ENCODE results near the gene ARHGEF19.

Gene ARHGEF19

DNA sequence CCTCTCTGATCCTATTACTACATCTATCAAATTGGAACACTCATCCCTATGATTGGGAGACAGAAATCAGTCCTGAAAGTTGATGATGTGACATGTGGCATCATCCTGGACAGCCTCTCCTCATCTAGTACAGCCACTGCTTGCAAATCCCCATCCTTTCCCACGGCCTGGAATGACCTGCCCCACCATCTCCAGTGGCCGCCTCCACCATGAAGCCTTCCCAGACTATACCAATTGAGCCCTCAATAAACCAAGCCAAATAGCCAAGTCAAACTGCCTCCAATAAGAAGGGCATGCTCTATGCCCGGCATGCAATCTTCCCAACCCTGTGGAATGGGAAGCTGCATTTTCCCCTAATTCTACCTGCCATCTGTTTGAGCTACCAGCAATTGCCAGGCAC lies 561 bp upstream of the ARHGEF19 start:
- TF ChIP-seq, protein P1, sequence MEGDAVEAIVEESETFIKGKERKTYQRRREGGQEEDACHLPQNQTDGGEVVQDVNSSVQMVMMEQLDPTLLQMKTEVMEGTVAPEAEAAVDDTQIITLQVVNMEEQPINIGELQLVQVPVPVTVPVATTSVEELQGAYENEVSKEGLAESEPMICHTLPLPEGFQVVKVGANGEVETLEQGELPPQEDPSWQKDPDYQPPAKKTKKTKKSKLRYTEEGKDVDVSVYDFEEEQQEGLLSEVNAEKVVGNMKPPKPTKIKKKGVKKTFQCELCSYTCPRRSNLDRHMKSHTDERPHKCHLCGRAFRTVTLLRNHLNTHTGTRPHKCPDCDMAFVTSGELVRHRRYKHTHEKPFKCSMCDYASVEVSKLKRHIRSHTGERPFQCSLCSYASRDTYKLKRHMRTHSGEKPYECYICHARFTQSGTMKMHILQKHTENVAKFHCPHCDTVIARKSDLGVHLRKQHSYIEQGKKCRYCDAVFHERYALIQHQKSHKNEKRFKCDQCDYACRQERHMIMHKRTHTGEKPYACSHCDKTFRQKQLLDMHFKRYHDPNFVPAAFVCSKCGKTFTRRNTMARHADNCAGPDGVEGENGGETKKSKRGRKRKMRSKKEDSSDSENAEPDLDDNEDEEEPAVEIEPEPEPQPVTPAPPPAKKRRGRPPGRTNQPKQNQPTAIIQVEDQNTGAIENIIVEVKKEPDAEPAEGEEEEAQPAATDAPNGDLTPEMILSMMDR (IDR thresholded peaks at IDR 0.05; ENCODE audit: low read depth, low read length, missing control alignments) = no peak
- no peak overlapping the region for H3K4me3 ChIP-seq (ENCODE audit: low read depth, low read length)

DNA sequence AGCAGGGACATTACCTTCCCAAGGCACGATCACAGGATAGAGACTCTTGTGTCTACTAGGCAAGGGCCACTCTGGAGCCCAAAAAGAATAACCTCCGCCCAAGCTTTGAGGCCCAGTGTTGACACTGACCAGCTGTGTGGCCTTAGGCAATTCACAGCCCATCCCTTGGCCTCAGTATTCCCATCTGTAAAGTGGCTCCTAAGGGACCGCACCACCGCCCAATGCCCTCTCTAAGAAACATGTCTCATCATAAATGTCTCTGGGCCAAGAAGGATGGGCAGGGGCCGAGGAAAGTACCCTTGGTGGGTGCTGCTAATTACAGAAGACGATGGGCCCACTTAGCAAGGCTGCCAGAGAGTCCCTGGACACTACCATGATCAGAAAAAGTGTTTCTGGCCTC lies 628 bp downstream of the ARHGEF19 start:
- TF ChIP-seq, protein P1 (IDR thresholded peaks at IDR 0.05; ENCODE audit: low read depth, low read length, missing control alignments) = no peak
- H3K4me3 ChIP-seq (ENCODE audit: low read depth, low read length) = no peak overlapping the region
- DNase-seq (ENCODE audit: low read depth) = no peak

More for the DNA sequence above, 561 bp upstream of the ARHGEF19 start:
- DNase-seq (ENCODE audit: low read depth) = no peak

DNA sequence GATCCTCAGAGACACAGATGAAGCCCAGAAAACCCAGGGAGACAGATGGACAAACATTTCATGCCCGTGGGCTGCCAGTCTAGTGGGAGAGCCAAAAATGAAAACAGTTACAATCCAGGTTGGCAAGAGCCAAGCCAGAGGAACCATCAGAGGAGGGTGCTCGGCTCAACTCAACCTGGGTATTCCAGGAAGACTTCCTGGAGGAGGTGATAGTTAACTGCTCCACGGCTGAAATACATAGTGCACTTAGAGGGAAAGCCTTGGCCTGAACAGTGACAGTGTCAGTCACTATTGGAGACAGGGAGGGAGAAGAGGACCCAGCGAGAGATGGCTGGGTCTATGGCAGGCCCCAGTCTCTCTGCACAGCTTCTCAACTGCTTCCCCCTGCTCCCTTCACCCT lies 1.9 kb downstream of the ARHGEF19 start:
- TF ChIP-seq, protein P1 (IDR thresholded peaks at IDR 0.05; ENCODE audit: low read depth, low read length, missing control alignments) = no peak
- no peak for DNase-seq (ENCODE audit: low read depth)
- no peak overlapping the region for H3K4me3 ChIP-seq (ENCODE audit: low read depth, low read length)

DNA sequence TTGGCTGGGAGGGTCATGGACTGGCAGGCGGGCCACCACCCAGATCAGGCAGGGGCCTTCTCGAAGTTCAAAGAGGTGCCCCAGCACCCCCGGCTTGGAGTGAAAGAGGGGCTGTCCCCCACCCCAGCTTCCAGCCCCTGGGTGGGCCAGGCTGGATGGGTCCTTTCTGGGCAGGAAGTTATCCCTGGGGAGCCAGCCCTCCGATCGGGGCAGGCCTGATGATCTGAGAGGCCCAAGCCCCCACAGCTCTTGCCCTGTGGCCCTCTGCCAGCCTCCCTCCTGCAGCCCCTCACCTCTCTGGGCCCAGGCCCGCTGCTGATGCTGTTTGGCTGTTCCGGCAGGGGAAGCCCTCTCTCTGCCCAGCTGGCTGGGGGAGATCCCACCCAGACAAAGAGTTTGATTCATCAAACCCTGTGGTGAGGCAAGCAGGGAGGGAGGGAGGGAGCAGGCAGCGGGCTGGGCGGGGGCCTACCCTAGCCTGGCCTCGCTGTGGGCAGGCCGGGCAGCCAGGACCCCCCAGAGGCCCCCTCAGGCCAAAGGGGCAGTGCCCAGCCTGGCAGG lies 2.5 kb downstream of the ARHGEF19 start:
- H3K4me3 ChIP-seq (ENCODE audit: low read depth, low read length) = no peak overlapping the region
- DNase-seq (ENCODE audit: low read depth) = no peak
- TF ChIP-seq, protein P1 (IDR thresholded peaks at IDR 0.05; ENCODE audit: low read depth, low read length, missing control alignments) = no peak

DNA sequence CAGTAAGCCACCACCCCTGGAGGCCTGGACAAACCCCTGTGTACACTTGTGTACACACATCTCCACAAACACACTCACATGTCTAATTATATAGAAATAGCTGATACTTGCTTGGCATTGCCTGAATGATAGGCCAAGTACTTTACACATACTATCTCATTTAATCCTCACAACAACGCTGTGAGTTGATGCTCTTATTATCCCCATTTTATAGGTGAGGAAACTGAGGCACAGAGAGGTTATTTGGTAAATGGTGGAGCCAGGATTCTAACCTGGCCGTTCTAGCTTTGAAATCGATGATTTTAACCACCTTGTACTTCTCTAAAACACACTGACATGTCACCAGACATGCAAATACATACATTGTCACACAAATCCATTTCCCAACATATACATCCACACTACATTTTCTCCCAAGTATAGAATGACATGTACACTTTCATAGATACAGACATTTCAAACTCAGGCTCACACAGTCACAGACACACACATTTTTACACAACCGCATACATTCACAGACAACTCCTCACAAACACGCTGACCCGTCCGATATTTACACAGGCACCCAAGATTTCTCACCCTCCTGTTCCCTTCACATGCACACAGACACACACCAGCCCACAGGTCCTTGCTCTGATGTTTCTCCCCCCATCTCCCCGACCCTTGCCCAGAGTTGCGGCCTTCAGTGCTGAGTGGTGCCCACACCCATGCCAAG lies 3.2 kb downstream of the ARHGEF19 start:
- TF ChIP-seq, protein P1 (IDR thresholded peaks at IDR 0.05; ENCODE audit: low read depth, low read length, missing control alignments) = no peak
- no peak overlapping the region for H3K4me3 ChIP-seq (ENCODE audit: low read depth, low read length)

DNA sequence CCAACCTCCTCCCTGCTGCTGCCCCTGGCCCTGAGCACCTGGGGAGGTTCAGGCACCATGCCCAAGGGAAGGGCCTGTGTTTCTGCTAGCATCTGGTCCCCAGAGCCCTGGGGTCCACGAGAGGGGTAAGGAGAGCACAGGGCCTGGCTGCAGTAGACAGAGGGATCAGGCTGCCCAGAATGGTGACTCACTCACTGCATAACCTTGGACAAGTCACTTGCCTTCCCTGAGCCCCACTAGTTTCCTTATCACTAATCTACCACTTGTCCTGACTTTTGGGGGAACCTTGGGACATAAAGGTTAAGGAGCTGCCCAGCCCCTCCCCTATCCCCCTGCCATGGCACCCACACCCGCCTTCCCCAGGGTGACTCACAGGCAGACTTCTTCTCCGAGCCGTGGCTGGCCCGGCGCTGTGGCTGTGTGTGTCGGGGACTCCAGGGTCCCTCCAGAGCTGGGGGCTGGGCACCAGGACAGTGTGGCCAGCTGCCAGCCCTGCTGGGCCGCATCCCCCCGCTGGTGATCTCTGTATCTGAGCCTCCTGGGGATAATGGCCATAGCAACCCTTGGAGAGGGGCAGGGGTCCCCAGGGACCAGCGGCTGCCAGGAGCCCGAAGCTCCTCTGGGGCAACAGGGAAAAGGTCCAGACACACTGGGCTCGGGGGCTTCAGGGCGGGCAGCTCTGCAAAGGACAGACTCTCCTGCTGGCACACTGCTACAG lies 4.0 kb downstream of the ARHGEF19 start:
- no peak overlapping the region for H3K4me3 ChIP-seq (ENCODE audit: low read depth, low read length)
- no peak for DNase-seq (ENCODE audit: low read depth)
- TF ChIP-seq, protein P1 (IDR thresholded peaks at IDR 0.05; ENCODE audit: low read depth, low read length, missing control alignments) = no peak

More for the DNA sequence above, 3.2 kb downstream of the ARHGEF19 start:
- no peak for DNase-seq (ENCODE audit: low read depth)
